NCI-H82 treated with DMSO at 0.1 percent for 48 hours (cell line): ENCODE data around the gene APOLD1.
"Not testable (repeated sequence)": the region's sequence is repeated elsewhere in the genome, so short reads cannot be mapped to it uniquely, and the experiment has no call there.

ENCODE experiments used
- DNase-seq: peaks from one replicate; lab custom pipeline; 2025; ENCODE audit not compliant: unreplicated experiment; lab: John Stamatoyannopoulos, UW

APOLD1 gene

DNA sequence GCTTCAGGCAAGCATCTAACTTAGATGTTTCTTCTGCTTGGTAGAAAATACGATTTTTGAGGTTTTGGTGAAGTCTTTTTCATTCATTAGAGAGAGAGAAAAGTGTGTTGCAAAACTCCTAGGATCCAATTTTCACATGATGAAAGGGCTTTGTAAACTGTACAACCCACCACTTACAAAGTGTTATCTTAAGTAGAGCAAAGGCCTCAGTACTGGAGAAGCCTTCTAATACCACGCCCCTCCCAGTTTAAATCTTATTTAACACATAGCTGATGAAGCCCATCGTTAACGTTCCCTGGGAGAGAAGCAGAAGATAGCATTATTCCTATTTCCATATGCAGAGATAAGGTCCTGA lies 869 bp downstream of the APOLD1 start:
- DNase-seq: peak; percentile 10

DNA sequence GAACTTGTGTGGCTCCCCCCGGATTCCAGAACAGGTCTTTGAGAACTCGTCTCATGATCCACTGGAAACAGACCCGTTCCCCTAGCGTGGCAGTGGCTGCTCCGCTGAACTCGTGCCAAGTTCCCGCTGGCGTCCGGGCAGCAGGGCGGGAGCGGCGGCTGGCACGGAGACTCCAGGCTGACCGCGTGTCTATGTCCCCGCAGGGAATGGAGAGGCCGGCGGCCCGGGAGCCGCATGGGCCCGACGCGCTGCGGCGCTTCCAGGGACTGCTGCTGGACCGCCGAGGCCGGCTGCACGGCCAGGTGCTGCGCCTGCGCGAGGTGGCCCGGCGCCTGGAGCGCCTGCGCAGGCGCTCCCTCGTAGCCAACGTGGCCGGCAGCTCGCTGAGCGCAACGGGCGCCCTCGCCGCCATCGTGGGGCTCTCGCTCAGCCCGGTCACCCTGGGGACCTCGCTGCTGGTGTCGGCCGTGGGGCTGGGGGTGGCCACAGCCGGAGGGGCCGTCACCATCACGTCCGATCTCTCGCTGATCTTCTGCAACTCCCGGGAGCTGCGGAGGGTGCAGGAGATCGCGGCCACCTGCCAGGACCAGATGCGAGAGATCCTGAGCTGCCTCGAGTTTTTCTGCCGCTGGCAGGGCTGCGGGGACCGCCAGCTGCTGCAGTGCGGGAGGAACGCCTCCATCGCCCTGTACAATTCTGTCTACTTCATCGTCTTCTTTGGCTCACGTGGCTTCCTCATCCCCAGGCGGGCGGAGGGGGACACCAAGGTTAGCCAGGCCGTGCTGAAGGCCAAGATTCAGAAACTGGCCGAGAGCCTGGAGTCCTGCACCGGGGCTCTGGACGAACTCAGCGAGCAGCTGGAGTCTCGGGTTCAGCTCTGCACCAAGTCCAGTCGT lies 1.5 kb downstream of the APOLD1 start:
- no peak for DNase-seq

DNA sequence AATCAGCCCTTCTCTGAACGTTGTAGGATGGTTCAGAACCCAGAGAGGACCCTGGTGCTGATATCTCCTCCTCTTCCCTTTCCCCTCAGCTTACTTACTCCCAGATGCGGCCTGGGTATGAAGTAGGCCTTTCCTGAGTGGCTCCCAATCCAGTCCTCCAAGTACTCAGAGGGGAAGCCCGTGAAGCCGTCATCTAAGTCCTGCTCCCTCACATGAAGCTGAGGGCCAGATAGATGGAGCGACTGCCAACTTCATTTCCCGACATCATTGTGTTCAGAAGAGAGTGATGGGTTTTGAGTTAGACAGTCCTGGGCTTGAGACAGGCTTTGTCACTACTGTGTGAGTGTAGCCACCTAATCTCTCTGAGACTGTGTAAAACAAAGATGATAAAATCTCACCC lies 2.7 kb downstream of the APOLD1 start:
- no peak for DNase-seq

DNA sequence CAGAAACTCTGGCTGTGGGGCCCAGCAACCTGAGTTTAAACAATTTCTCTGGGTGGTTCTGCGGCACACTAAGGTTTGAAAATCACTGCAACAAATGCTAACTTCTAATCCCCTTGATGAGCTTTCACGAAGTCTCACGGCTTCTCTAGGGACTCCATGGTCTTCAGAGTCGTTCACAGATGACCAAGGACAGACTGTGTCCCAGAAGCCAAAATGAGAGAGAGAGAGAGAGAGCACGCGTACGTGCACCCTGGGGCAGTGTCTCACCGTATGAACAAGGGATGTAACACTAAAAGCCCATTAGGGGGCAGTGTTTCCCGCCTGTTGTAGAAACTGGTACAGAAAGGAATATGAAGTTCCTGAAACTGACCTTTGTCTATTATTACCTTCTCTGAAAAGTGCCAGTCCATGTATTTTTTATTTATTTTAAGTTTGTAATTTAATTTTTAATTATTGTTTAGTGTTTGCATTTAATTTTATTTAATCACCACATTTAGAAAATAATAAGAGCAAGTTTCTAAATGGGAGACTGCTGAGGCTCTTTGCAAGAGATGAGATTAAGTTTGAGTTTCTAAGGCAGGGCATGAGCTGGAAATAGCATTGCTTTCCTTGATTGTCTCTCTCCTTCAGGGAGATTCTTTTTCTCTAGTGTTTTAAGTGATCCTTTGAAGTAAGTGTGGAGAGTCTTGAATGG lies 3.4 kb downstream of the APOLD1 start:
- DNase-seq: peak; percentile 57

DNA sequence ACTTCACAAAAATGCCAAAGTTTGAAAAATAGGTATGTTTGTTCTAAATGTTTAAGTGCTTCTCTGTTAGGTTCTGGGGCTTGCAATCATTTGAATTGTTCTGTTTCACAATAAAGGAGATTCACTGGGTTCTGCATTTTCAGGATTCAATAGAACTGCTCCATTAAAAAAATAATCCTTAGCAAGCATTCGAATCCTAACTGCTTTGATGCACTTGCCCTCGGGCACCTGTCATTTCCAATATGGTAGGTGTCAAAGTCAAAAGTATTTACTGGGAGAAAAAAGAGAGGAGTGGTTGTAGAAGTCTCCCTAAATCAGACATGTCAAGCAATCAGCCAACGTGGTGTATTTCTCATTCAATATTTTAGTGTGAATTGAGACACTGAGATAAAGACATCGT lies 5.5 kb downstream of the APOLD1 start:
- no peak for DNase-seq

DNA sequence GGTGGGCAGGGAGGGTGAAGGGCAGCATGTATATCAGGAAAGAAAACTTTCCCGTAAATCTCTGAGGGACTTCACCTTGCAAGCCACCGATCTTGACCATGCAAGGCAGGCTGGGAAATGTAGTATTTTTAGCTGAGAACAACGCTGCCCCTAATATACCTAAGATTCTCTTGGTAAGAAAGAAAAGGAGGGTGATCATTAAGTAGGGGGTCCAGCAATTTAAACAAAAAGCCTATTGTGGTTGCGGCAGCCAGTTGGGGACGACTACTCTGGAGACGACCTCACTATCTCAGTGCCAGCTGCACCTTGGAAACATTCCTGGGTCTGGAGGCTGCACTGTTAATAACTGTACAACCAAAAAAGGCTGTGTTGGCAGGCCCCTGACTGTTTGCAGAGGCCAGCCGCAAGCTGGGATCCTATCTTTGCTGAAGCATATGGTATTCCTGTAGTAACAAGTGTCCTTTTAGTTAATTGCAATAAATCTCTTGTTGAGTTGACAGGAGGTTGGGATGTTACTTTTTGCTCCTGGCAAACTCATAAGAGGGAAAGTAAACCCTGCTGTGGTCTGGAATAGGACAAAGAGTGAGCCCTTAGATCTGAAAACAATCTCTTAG lies 6.4 kb downstream of the APOLD1 start:
- DNase-seq: peak; percentile 83

DNA sequence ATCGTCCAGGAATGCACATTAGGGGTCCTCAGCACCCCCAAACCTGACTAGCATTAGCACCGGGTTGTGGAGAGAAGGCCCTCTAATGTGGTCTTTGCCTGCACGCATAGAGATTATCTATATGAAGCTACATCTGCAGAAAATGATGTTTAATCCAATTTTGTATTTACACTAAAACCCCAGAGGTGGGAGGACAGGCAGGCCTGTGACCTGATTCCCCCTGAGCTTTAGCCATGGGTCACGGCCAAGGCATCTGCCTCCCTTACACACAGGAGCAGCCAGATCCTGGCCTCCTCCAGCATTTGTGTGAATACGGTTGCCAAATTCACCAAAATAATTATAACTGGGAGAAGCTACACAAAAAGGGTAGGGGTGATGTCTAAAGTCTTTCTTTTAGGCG lies 7.0 kb downstream of the APOLD1 start:
- DNase-seq: peak; percentile 83

DNA sequence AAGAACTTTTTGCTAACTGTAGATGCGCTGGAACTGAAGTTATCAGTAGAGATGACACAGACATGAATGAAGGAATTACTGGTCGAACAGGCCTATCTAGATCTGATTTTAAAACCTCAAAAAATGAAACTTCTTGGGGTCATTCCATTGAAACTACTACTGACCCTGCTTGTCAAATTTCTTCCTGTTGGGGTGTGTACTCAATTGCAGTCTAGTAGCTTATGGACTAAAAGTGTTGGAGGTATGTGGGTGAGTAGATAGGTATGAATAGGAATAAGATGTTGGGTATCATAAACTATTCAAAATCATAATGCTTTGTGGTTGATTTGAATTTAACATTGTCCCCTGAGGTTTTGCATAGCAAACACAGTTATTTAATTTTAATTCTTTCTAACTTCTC lies 9.2 kb downstream of the APOLD1 start:
- no peak for DNase-seq

DNA sequence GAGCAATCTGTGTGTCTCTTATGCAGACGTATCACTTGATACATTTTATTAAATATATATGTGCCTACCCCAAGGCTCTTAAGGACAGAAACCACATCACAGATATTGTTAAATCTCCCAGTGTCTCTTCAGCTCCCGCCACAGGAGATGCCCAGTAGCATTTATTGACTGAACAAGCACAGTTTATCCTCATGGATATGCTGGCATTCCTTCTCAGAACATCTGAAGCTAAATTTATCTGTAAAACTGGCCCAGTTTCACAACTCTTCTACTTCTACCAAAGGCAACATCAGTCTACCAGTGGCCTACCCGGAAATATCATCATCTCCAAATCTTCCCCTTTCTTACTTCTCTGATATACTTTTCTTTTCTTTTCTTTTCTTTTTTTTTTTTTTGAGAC lies 10.7 kb downstream of the APOLD1 start:
- DNase-seq: no peak

DNA sequence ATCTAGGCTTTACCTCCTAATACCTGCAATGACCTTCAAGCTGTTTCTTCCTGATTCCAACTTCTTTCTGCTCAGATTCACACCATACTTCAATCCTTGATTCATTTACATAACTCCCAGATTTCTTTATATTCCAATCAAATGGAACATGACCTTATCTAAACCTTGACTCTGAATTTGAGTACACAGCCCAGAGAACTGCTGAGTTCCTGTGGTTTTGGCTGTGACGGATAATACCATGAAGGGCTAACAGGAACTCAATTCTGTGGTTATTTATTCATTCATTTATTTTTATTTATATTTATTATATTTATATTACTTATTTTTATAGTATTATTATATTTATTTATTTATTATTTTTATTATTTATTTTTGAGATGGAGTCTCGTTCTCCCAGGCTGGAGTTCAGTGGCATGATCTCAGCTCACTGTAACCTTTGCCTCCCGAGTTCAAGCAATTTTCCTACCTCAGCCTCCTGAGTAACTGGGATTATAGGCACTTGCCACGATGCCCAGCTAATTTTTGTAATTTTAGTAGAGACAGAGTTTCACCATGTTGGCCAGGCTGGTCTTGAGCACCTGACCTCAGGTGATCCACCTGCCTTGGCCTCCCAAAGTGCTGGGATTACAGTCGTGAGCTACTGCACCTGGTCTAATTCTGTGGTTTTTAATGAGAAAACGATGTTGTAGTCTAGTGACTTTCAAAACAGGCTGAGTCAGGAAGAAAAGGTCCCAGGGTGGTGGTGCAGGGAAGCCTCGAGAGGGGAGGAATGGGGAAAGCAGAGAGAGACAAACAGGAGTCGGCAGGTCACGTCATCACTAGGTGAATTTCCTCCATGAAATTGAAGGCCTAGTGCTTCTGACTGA lies 11.7 kb downstream of the APOLD1 start:
- DNase-seq: no peak

DNA sequence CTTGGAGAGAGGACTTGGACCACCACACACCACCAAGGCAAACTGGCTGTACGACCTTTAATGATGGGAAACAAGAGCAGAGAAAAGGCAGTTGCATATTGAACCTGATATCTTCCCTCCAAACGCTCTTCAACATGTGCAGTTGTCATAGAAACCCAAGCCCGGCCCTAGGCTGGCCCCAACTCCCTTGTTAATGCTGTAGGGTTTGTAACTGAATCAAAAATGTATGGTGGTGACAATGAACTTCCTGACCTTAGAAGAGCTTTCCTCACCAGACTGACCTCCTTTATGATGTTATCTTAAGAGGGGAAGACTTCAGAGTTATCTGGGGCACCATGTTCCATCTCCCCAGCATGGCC lies 12.3 kb downstream of the APOLD1 start:
- no peak for DNase-seq

DNA sequence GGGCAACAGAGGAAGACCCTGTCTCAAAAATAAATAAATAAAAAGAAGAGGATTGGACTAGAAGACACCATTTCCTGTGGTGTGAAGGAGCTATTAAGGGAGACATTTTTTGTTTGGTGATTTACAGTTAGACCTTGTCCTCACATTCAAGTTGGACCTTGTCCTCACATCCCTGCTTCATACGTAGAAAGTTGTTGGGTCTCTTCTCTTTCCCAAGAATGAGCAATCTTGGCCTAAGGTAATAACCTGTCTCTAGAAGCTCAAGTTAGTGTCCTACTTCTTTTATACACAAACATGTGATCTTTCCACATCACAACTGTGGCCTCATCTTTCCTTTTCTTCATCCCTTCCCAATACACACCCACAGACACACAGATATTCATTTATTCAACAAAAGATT lies 13.0 kb downstream of the APOLD1 start:
- DNase-seq: no peak

DNA sequence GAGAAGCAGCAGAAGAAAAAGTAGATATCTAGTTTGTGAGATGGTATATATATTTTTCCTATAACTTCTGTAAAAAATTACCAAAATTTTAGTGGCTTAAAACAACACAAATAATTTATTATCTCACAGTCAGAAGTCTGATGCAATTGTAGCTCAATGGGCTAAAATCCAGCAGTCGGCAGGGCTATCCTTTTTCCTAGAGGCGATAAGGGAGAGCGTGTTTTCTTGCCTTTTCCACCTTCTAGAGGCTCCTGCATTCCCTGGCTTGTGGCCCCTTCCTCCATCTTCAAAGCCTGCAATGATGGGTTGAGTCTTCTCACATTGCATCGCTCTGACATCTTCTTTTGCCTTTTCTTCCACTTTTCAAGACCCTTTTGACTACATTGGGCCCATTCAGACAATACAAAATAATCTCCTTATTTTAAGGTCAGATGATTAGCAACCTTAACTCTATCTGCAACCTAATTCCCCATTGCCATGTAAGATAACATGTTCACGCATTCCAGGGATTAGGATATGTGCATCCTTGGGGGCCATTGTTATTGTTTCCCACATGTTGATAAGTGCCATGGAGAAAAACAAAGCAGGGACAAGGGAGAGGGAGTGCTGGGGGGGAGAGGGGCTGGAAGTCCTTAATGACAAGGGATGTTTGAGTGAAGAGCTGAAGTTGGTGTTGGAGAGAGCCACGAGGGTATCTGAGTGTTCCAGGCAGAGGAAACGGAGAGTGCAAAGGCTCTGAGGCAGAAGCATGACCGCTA lies 13.9 kb downstream of the APOLD1 start:
- no peak for DNase-seq

DNA sequence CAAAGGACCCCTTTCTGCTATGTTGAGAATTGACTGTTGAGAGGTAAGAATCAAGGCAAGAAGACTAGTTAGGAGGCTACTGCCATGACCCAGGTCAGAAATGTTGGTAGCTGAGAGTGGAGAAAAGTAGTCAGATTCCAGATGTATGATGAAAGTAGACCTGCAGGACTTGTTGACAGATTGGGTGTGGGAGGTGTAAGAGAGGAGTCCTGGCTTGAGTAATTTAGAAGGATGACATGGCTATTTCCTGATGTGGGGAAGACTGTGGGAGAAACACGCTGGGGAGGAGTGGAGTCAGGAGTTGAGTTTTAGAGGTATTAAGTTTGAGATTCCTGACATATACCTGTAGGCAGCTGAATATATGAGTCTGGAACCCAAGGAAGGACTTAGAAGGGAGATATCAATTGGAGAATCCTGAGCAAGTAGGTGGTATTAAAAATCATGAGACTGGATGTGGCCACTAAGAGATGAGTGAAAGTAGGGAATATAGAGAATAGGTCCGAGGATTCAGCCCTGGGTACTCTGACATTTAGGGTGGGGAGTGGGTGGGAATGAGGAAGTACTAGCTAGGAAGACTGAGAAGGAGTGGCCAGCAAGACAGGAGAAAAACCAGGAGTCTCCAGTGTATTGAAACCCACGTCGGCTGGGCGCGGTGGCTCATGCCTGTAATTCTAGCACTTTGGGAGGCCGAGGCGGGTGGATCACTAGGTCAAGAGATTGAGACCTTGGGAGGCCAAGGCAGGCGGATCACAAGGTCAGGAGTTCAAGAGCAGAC lies 15.1 kb downstream of the APOLD1 start:
- DNase-seq: no peak

DNA sequence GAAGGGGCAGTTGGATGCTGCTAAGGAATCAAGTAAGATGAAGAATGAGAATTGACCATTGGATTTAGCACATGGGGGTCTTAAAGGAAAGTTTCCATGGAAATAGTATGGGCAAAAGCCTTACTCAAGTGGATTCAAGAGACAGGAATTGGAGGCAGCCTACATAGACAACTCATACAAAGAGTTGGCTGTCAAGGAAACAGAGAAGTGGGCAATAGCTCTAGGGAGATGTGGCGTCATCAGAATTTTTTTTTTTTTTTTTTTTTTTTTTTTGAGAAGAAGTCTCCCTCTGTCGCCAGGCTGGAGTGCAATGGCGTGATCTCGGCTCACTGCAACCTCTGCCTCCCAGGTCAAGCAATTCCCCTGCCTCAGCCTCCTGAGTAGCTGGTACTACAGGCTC lies 16.2 kb downstream of the APOLD1 start:
- not testable (repeated sequence) for DNase-seq

DNA sequence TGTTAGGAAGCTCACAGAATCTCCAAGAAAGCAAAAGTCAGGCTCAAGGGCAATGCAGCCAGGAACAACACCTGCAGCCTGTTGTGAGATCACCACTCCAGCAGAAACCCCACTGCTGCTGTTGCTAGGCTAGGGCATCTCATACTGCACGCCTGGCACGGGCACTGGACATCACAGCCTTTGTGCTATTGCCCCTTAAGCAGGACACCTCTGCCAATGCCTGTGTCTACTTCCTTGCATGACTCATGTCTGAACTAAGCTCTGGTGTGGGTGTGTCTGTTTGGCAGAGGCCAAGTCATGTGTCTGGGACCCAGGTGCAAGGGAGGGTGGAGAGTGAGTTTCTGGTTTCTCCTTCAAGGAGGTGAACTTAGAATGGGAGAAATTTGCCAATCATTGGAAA lies 17.7 kb downstream of the APOLD1 start:
- no peak for DNase-seq

DNA sequence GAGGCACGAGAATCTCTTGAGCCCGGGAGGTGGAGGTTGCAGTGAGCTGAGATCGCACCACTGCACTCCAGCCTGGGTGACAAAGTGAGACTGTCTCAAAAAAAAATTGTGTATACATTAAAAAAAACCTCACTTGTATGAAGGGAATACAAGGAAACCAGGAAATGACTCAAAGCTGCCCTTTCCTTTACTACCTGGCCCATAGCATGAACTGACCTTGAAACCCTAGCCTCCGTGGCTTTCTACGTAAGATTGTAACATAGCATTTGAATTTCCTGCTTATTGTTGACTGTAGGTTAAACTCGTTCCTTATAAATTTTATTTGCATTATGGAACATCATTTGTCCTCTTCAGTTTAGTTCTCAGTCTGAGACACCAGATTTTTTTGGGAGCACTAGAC lies 18.6 kb downstream of the APOLD1 start:
- DNase-seq: no peak

DNA sequence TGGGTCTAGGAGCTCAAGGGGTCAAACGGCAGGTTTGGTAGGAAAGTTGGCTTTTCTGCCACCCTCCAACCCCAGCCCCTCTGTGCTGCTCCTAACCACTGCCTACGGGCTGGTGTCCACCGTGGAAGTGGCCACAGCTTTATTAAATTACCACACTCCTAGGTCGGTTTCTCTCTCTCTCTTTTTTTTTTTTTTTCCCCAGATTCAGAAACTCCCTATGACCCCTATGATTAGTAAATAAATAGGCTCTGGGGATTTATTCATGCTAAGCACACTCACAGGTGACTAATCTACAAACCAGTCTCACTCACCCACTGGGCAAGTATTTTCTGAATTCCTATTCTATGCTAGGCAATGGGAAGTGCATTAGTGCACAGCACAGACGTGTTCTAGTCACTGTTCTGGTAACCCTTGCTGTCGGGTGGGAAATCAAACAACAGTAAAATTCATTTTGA lies 19.0 kb downstream of the APOLD1 start:
- no peak for DNase-seq

DNA sequence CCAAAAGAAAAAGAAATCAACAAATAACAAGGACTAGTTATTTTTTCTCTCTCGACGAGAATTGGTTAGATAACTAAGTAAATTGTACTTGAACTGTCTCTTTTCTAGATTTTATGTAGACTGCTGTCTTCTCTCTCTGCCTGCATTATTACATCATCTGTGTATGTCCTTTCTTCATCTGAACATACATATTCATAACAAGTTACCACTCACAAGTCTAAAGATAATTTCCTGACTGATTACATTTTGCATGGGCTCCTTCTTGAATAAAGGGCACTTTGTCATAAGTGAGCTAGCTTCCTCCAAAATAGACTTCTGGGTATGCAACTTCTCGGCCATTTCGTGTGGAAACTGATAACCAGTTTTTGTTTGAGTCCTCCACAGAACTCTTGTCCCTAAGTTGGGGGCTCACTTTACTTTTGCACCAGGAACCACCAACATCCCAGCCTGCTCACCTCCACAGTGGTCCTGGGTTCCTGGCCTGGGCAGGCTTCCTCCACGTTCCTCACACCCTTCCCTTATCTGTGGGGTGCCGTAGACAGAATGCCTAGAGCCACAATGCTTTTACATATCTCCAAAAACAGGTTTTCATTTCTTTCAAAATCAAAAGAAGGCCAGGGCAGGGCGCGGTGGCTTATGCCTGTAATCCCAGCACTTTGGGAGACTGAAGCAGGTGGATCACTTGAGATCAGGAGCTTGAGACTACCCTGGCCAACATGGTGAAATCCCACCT lies 21.5 kb downstream of the APOLD1 start:
- no peak for DNase-seq
